Renal pelvis (tissue), 4 donors: Measurements from ENCODE around the gene PUS10. TPM values are rescaled to one million over a fixed set of nuclear protein-coding genes. Genes with fewer than 3 reads are reported as not detected.

Source experiments
- DNase-seq: peaks from one replicate; pipeline ENCODE4 v3.0.0-alpha.2; 2013
- polyA plus RNA-seq, 3 donors: library from polyadenylated mRNA; unstranded; fragments of 120-200 nt; gene quantifications; one replicate each; pipeline ENCODE4 v1.2.1, GENCODE V29; 2013; ENCODE audit not compliant: insufficient read length in 3 of 3

The PUS10 gene
- polyA plus RNA-seq, 3 donors, result 7.8 to 11.8 (median 11.4) TPM

- no peak for DNase-seq
Observed at GRCh38 chr2:60974652-60975051, 43.4 kb downstream of the PUS10 start.

GRCh38 chr2:60973705-60974104 lies 44.4 kb downstream of the PUS10 start:
- no peak for DNase-seq

GRCh38 chr2:60972889-60973656 lies 45.0 kb downstream of the PUS10 start:
- DNase-seq, result no peak

GRCh38 chr2:60966507-60967405 lies 51.3 kb downstream of the PUS10 start:
- DNase-seq, result no peak

GRCh38 chr2:60965499-60965785 lies 52.6 kb downstream of the PUS10 start:
- no peak for DNase-seq

GRCh38 chr2:60964651-60965498 lies 53.2 kb downstream of the PUS10 start:
- DNase-seq, result no peak

- no peak for DNase-seq
Observed at GRCh38 chr2:60963190-60963589, 54.9 kb downstream of the PUS10 start.

- DNase-seq, result no peak
Observed at GRCh38 chr2:60962528-60962927, 55.5 kb downstream of the PUS10 start.

- no peak for DNase-seq
Observed at GRCh38 chr2:60961457-60961856, 56.6 kb downstream of the PUS10 start.

- DNase-seq, result no peak
Observed at GRCh38 chr2:60960706-60961105, 57.3 kb downstream of the PUS10 start.

- DNase-seq, result no peak
Observed at GRCh38 chr2:60959501-60959900, 58.6 kb downstream of the PUS10 start.

- no peak for DNase-seq
Observed at GRCh38 chr2:60958800-60959199, 59.3 kb downstream of the PUS10 start.

GRCh38 chr2:60958361-60958760 lies 59.7 kb downstream of the PUS10 start:
- DNase-seq, result no peak

GRCh38 chr2:60957643-60958042 lies 60.4 kb downstream of the PUS10 start:
- DNase-seq, result no peak

GRCh38 chr2:60957224-60957623 lies 60.8 kb downstream of the PUS10 start:
- DNase-seq, result no peak

- no peak for DNase-seq
Observed at GRCh38 chr2:60954139-60954538, 63.9 kb downstream of the PUS10 start.

GRCh38 chr2:60948926-60949579 lies 69.0 kb downstream of the PUS10 start:
- DNase-seq, result no peak

- no peak for DNase-seq
Observed at GRCh38 chr2:60948161-60948560, 69.9 kb downstream of the PUS10 start.

GRCh38 chr2:60947056-60947455 lies 71.0 kb downstream of the PUS10 start:
- no peak for DNase-seq

GRCh38 chr2:60945341-60945740 lies 72.7 kb downstream of the PUS10 start:
- DNase-seq, result no peak

GRCh38 chr2:60939622-60940021 lies 78.4 kb downstream of the PUS10 start:
- no peak for DNase-seq

- no peak for DNase-seq
Observed at GRCh38 chr2:60938301-60938700, 79.8 kb downstream of the PUS10 start.
